ENCODE results near the gene AKAP13.

AKAP13 gene

DNA sequence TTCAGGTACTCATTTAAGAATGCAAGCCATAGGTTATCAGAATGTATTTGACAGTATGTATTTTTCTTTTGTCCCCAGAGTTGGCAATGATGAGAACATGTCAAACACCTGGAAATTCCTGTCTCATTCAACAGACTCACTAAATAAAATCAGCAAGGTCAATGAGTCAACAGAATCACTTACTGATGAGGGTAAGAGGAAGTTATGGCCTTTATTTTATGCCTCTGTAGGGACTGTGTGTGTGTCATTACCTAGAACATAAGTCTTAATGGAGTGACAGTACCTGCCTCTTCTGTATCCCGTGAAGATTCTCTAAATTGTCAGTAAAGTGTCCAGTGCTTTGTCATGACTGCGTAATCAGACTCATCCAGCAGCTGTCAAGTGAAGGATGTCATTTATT lies 336.8 kb downstream of the AKAP13 start:
- no peak for DNase-seq

DNA sequence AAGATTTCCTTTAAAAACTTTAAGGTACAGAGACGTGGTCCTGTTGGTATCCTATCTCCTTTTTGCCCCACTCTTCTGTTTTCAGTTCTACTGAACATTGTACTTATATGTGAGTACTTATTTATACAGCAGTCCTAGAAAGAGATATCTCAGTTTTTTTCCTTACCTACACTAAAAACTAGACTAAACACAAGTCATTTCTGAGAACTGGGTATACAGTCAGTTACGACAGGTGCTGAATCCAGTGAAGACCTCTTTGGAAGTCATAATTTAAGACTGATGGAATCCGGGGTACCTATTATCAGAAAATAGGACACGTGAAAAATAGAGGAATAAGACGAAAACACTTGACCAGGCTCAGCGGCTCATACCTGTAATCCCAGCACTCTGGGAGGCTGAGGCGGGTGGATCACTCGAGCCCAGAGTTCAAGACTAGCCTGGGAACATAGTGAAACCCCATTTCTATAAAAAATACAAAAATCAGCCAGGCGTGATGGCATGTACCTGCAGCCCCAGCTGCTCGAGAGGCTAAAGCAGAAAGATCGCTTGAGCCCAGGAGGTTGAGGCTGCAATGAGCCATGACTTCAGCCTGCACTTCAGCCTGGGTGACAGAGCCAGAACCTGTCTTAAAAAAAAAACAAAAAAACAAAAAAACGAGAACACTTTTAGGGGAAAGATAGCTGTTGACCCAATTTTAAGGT lies 338.0 kb downstream of the AKAP13 start:
- no peak for DNase-seq

DNA sequence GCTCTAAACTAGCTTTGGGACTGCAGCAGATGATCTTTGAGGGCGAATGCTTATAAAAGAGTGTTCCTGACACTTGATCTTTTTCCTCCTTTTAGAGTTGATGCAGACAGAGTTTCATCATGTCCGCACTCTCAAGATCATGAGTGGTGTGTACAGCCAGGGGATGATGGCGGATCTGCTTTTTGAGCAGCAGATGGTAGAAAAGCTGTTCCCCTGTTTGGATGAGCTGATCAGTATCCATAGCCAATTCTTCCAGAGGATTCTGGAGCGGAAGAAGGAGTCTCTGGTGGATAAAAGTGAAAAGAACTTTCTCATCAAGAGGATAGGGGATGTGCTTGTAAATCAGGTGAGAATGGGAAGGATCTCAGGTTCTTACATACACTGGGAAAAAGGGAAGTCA lies 338.6 kb downstream of the AKAP13 start:
- DNase-seq: no peak

DNA sequence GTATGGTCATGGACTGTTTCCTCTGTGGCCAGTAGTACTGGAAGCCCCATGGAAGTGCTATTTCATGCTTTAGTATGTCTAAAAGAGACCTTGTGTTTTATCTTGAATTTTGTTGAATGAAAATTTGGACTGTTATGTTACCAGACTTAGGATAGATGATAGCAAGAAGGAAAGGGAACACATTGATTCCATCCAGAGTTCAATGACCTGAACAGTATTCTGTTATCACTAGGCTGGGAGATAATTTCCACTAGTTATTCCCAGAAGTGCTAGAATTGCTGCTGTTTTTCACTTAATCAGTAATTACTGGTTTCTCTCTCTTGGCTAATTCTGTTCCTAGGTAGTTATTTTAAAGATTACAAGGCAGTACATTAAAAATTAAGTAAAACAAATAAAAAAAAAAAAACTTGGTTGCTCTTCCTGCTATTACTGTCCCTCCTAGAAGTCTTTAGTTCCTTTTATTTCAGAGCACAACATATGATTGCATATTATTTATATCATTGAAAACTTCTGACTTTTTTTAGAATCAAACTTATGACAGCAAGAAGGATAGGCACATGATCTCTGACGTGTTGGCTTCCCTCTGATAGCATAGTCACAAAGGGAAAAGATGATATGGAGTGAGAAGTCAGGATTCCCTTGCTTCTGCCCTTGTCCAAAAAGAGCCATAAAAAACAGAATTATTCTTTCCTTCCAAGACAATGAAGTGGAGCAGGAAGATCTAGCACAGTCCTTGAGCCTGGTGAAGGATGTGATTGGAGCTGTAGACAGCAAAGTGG lies 342.2 kb downstream of the AKAP13 start:
- DNase-seq: no peak

DNA sequence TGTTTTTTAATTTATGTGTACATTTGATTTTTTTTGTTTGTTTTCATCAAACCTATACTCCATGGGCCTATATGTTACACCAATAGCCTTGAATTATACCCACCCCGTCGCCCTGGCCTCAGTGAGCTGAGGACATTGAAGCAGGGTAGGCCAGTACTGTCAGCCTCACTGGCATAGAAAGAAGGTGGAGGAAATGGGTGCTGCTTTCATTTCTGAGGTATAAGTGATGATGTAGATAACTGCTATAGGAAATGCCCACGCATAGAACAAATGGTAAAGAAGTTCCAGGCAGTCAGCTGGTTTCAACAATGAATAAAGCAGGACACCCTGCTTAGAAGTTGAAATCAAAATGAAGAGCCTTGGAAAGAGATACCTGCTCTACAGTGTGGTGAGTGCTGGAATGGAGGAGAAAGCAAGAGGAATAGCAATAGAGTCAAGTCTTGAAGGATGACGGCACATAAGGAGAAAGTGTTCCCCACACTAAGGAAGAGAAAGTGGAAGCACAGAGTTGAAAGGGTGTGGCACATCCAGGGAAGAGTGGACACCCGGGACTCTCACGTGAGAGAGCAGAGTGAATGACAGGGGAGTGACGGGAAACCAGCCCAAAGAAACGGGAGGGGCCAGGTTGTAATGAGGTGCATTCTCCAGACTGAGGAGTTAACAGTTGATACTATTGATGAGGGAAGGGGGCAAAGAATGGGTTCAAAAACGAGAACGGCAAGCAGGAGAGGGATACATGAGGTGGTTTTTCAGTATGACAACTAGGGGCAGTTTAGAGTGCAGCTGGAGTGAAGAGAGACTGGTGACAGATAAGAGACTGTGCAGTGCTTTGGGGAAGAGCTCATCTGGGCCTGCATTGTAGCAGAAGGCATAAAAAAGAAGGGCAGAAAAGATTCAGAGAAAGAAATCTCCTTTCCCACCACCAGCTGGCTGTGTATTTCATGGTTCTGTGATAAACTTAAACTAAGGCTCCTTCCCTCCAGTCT lies 343.9 kb downstream of the AKAP13 start:
- DNase-seq: no peak

DNA sequence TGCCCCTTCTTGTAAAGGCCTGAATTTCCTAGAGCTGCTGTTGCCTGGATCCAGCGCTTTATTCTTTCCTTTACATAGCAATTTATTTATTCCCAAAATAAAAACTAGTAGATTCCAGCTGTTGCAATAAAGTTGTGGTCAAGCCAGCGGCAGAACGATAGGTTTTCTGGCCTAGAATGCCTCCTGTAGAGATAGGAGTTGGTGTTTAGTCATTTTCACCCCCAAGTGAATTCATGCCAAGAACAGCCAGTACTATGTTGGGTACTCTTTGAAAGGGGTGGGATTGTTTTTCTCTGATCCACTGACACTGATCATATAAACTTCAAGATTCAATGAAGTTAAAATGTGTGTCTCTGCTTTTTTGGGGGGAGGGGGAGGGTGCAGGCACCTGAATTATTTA lies 344.6 kb downstream of the AKAP13 start:
- DNase-seq: peak; percentile 35

DNA sequence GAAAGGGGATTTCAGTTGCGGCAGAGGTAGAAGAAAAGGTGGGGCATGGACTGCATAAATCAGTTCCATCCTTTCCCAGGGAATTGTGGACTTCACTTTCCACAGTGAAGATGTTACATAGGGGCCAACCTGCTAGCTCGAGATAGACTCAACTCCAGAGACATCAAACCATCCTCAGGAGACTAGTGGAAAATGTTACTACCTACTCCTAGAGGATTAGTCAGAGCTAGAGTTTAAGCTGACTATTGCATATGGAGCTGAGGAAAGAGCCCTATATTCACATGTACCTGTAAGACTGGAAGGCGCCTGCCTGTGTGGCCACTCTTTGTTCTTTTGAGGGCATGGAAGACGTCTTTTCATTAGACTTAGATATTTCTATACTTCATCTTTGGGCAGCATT lies 345.2 kb downstream of the AKAP13 start:
- DNase-seq: no peak

DNA sequence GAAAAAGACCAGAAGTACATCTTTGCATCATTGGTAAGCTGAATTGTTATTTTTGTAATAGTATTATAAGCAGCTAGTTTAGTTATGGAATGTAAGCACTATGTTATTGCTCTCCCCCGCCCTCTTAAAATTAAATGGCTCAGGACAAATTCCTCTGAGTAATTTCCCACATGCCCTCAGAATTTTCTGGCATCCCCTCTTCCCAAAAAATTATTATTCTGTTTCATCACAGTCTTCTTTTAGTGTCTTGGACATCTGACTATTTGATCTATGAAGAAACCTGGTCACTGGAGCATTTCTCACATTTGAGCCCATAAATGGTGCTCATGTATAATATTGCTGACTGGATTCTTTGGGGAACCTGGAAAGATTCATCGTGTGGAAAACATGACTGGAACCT lies 346.1 kb downstream of the AKAP13 start:
- peak; percentile 14 for DNase-seq

DNA sequence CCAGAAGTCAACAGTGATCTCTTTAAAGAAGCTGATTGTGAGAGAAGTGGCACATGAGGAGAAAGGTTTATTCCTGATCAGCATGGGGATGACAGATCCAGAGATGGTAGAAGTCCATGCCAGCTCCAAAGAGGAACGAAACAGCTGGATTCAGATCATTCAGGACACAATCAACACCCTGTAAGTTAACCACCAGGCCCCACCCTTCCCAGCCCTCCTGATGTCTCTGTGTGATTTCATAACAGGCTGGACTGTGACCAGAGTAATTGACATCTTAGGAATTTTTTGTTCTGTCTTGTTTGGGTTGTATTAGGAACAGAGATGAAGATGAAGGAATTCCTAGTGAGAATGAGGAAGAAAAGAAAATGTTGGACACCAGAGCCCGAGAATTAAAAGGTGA lies 346.7 kb downstream of the AKAP13 start:
- peak; percentile 34 for DNase-seq

DNA sequence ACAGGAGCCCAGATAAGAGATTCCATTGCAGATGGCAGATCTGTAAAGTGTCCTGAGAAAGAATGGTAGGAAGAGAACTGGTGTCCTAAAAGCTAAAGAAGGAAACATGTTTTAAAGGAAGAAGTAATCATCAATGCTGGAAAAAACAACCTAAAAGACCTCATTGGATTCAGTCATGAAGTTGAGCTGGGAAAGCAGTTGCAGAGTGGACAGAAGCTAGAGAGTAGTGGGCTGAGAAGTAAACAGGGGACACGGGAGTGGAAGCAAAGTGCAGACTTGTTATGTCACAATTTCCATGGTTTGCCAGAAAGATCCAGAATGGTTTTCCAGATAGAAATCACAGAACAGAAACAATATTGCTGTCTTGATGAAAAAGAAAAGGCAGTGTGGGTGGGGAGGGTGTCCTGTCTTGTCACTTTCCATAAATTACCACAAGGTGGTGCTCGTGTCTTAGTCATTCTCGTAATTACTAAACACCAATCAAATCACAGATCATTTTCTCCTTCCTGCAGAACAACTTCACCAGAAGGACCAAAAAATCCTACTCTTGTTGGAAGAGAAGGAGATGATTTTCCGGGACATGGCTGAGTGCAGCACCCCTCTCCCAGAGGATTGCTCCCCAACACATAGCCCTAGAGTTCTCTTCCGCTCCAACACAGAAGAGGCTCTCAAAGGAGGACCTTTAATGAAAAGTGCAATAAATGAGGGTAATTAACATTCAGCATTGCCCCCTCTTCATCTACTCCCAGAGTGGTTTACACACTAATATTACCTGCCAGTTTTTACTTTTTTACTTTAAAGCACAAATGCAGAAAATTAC lies 349.8 kb downstream of the AKAP13 start:
- DNase-seq: peak; percentile 64

DNA sequence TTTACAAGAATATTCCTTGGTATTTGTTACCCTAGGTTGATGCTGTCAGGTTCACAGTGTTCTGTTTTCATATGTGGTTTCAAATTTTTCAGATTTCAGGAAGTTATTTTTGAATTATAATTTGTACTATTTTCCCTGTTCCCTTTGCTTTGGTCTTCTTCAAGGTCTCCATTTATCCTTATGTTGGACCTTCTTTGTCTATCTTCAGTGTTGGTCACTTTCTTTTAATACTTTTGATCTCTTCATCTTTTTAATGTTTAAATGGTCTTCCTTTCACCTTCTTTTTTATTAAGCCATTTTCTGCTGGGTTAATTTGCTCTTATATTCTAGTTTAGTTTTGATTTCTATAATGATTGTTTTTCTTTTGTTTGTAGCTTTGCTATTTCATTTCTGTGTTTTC lies 353.0 kb downstream of the AKAP13 start:
- DNase-seq: no peak

DNA sequence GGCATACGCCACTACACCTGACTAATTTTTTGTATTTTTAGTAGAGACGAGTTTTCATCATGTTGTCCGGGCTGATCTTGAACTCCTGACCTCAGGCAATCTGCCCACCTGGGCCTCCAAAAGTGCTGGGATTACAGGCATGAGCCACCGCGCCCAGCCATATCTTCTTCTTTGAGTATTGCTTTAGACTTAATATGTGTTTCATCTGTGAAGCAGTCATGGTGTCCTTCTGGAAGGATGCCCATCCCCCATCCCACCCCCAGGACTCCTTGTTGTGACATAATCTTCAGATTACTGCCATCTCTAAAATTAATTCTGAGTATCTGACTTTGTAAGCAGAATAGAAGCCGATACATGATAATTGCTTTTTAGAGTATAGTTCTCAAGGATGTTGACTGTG lies 356.7 kb downstream of the AKAP13 start:
- DNase-seq: no peak

DNA sequence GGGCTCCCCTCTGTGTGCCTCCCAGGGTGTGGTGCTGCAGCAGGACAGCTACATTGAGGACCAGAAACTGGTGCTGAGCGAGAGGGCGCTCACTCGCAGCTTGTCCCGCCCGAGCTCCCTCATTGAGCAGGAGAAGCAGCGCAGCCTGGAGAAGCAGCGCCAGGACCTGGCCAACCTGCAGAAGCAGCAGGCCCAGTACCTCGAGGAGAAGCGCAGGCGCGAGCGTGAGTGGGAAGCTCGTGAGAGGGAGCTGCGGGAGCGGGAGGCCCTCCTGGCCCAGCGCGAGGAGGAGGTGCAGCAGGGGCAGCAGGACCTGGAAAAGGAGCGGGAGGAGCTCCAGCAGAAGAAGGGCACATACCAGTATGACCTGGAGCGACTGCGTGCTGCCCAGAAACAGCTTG lies 360.6 kb downstream of the AKAP13 start:
- DNase-seq: no peak

DNA sequence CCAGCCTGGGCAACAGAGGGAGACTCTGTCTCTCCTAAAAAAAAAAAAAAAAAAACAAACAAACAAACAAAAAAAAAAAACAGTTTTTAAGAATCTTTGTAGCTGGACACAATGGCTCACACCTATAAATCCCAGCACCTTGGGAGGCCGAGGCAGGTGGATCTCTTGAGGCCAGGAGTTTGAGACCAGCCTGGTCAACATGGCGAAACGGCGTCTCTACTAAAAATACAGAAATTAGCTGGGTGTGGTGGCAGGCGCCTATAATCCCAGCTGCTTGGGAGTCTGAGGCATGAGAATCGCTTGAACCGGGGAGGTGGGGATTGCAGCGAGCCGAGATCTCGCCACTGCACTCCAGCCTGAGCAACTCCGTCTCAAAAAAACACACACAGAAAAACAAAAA lies 361.3 kb downstream of the AKAP13 start:
- no peak for DNase-seq

DNA sequence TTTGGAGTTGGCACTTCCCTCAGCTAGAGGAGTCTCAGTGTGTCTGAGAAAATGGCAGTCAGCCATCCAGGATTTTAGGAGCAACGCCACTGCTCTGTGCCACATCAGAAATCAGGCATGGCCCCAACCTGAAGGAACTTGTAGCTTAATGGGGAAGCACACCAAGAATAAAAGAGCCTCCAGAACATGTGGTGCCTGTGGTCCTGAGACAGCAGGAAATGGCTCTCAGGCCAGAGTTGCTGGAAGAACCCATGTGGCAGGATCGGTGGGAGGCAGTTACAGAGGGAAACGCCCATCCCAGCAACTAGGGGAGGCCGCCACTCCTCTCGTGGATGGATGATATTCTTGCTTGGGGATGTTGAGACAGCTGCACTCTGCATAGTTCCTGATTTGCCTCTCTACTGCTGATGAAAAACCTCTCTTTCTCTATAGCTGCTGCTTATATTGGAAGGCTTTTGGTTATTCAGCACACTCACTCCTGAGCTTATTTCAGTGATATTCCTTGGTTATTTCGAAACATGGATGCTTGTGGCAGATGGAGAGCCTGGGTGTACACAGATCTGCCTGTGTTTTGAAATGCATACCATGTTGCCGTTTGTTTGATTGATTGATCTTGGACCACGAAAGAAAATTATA lies 361.9 kb downstream of the AKAP13 start:
- no peak for DNase-seq

DNA sequence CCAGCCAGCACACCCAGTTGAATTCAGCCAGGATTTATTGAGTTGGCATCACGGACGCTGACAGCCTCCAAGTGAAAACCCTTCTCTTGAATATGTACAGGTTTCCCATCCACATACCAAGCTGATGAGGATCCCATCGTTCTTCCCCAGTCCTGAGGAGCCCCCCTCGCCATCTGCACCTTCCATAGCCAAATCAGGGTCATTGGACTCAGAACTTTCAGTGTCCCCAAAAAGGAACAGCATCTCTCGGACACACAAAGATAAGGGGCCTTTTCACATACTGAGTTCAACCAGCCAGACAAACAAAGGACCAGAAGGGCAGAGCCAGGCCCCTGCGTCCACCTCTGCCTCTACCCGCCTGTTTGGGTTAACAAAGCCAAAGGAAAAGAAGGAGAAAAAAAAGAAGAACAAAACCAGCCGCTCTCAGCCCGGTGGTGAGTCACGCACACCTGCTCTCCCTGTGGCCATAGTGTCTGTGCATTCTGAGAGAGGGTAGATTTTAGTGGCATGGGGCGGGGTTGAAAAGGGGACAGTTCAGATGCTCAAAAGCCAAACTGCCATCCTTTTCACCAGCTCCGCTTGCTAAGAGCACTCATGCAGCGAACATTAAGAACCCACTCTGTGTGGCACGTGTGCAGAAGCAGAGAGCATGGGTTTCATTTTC lies 363.1 kb downstream of the AKAP13 start:
- no peak for DNase-seq

DNA sequence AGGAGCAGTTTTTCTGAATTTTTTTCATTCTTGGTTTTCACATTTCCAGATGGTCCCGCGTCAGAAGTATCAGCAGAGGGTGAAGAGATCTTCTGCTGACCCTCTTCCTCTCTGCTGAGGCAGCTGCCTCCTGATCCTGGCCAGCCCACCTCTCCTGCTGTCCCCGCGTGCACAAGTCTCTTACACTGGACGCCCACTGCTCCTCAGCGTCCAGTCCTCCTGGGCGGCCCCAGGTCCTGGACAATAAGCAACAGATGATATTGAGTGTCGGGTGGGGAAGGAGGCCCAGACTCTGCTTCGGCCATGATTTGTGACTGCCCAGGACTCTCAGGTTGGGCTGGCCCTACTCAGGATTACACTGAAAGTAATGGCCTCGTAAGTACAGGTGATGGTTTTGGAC lies 364.2 kb downstream of the AKAP13 start:
- no peak for DNase-seq

DNA sequence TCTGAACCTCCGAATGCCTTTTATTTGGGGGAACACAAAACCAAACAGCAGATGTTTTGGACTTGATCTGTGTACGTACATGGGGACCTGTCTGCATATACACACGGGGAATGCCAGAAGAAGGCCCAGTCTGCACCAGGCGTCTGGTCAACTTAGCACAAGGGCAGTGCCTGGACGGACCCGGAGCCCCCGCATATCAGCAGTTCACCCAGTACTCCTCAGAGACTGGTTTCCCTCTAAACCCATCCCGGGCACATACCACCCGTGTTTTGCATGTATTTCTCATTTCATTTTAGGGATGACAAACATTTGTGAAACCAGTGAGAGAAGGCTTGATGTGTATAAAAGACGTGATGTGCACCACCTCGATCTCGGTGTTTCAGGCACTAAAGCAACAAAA lies 364.6 kb downstream of the AKAP13 start:
- DNase-seq: no peak

DNA sequence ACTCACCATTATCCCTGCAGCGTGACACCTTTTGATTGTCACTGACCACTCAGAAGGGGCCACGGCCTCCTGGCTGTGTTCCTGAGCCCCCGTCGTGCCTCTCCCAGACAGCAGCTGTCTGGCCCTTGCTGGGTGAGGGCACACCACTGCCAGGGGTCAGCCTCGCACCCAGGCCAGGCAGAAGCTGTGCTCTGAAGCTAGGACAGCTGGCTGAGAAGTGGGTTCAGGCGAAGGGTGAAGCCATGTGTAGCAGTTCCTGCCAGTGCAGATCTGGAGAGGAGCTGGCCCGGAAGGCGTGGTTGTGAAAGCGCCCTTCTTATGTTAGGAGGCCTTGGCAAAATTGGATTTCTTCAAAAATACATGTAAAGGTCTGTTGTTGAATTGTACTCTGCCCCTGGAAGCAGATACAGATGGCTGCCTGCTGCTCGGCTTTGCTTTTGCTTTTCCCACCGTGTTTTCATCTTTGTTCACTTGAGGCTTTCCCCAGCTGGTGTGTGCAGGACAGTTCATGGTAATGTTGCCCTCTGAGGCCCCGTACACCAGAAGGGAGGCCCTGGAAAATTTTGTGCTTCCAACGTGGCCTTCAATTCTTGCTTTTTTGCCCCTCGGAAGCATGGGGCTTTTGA lies 365.2 kb downstream of the AKAP13 start:
- no peak for DNase-seq

DNA sequence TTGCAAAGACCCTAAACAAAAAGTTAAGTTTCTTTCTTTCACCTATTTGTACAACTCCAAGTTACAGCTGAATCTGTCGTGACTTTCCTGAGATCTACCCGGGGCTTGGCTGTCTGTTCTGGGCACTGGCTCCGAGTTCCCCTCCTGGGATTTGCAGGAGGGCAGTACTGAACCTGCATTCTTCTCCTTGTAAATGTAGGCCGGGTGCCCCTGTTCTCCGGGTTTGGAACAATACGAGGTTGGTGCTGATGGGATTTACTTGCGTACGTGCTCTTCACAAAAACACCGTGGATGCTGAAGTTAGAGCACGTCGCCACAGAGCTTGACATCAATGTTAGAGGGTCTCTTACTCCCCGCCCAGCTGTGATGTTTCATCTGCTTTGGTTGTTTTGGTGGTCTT lies 366.2 kb downstream of the AKAP13 start:
- DNase-seq: no peak

DNA sequence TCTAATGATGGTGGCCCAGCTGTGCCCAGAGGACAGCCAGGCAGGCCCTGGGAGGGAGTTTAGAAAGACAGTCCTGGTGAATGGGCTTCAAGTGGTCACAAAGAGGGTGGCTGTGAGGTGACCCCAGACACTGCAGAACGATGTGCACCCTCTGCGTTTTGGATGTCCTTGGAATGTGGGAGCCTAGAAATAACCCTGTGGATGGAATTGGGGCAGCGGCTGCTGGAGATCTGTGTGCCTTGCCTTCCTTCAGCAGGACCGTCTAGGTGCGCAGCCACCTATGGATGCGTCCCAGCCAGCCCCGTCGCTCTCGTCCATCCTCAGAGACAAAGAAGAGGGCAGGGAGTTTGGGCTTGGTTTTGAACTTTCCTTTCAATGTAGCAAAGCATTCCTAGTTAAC lies 367.8 kb downstream of the AKAP13 start:
- DNase-seq: no peak

Measured in HCEC 1CT (cell line).